Measurements from ENCODE around the gene DNAJC7.

Gene DNAJC7

DNA sequence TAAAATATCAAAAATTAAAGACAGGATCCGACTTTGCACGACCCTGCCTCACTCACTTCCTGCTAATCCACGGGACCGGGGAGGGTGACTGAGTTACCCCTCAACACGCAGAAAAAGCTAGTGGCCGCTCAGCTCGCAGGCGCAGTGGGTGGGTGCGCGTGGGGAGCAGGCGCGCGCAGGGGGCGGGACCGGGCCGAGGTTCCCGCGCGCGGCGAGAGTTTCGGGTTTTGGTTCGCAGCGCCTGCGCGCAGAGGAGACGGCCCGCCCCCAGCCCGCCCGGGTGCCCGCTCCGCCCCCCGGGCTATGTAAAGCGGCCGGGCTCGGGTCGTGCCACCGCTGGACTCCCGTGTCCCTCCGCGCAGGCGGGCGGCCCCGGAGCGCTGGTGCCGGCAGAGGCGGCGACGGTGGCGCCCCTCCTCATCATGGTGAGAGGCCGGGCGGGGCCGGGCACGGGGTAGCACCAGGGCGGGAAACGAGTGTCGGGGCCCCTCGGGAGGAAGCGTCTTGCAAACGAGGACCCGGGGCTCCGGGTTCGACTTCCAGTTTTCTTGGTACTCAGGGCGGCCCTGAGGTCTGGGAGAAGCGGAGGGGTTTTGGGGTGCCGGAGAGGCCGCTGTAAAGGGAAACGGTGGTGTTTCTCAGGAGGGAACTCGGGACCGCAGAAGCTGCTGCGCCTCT, 50.6 kb downstream of the DNAJC7 start, which contains the start of gene CNP:
TSS of gene CNP (plus strand) at position 333 of the 678 bp plus-strand sequence. CDS start at position 423, 90 bp downstream.
- TF ChIP-seq ZC3H10 (CRISPR knock-in tag; IDR thresholded peaks at IDR 0.05) = 0 out of 2 replicates have a peak, but pooled peaks have one; percentile 7
- TF ChIP-seq ISL1 (CRISPR knock-in tag; IDR thresholded peaks at IDR 0.05) = no peak
- 0 out of 2 replicates have a peak, but pooled peaks have one; percentile 5 for TF ChIP-seq GLIS3 (CRISPR knock-in tag; IDR thresholded peaks at IDR 0.05)
- TF ChIP-seq, protein P1, sequence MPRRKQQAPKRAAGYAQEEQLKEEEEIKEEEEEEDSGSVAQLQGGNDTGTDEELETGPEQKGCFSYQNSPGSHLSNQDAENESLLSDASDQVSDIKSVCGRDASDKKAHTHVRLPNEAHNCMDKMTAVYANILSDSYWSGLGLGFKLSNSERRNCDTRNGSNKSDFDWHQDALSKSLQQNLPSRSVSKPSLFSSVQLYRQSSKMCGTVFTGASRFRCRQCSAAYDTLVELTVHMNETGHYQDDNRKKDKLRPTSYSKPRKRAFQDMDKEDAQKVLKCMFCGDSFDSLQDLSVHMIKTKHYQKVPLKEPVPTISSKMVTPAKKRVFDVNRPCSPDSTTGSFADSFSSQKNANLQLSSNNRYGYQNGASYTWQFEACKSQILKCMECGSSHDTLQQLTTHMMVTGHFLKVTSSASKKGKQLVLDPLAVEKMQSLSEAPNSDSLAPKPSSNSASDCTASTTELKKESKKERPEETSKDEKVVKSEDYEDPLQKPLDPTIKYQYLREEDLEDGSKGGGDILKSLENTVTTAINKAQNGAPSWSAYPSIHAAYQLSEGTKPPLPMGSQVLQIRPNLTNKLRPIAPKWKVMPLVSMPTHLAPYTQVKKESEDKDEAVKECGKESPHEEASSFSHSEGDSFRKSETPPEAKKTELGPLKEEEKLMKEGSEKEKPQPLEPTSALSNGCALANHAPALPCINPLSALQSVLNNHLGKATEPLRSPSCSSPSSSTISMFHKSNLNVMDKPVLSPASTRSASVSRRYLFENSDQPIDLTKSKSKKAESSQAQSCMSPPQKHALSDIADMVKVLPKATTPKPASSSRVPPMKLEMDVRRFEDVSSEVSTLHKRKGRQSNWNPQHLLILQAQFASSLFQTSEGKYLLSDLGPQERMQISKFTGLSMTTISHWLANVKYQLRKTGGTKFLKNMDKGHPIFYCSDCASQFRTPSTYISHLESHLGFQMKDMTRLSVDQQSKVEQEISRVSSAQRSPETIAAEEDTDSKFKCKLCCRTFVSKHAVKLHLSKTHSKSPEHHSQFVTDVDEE (CRISPR knock-in tag; IDR thresholded peaks at IDR 0.05) = no peak; the same call in 1 of the 2 replicates
- TF ChIP-seq, protein P2, sequence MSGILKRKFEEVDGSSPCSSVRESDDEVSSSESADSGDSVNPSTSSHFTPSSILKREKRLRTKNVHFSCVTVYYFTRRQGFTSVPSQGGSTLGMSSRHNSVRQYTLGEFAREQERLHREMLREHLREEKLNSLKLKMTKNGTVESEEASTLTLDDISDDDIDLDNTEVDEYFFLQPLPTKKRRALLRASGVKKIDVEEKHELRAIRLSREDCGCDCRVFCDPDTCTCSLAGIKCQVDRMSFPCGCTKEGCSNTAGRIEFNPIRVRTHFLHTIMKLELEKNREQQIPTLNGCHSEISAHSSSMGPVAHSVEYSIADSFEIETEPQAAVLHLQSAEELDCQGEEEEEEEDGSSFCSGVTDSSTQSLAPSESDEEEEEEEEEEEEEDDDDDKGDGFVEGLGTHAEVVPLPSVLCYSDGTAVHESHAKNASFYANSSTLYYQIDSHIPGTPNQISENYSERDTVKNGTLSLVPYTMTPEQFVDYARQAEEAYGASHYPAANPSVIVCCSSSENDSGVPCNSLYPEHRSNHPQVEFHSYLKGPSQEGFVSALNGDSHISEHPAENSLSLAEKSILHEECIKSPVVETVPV (CRISPR knock-in tag; IDR thresholded peaks at IDR 0.05) = no peak
- TF ChIP-seq ZNF565 (CRISPR knock-in tag; conservative IDR thresholded peaks at IDR 0.05; ENCODE audit: low read depth) = no peak
- TF ChIP-seq PPARA (CRISPR knock-in tag; IDR thresholded peaks at IDR 0.05; ENCODE audit: borderline replicate concordance) = no peak
- ATAC-seq = peak; percentile 84

DNA sequence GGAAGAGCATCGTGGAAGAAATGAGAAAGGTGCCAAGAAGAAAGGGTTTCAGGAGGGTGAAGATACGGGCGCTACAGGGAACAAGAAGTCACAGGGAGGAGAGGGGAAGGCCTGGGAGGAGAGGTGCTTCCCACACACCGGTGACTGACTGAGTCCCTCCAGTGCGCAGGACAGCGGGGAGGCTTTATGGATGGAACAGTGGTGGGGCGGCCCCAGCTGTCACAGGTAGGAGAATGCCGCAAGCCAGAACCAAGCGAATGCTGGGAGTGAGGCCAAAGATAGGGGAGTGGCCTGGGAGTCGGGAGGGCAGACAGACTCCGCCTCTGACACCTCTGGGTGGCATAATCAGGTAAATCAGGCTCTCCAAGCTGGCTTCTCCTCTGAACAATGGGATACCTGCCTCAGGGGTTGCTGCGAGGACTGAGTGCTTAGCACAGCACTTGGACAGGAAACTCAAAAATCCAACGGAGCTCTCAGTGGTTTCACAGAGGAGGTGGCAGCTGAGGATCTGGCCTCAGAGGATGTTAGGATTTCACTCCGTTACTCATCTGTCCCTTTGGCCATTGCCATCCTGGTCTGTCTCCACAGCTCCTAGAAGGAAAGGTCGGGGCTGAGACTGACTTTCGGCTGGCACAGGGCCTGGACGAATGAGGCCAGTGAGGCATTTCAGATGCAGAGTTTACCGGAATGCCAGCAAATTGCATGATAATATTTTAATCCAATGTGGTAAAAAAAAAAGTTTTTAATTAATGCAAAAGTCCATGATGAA, 51.4 kb downstream of the DNAJC7 start:
- TF ChIP-seq RARB (CRISPR knock-in tag; IDR thresholded peaks at IDR 0.05) (no peak), ARNTL (CRISPR knock-in tag; IDR thresholded peaks at IDR 0.05; ENCODE audit: borderline replicate concordance, low read depth) (no peak), BACH2 (CRISPR knock-in tag; IDR thresholded peaks at IDR 0.05; ENCODE audit: borderline replicate concordance) (no peak)
- TF ChIP-seq, protein P1 (CRISPR knock-in tag; IDR thresholded peaks at IDR 0.05) = no peak
- TF ChIP-seq, protein P3, sequence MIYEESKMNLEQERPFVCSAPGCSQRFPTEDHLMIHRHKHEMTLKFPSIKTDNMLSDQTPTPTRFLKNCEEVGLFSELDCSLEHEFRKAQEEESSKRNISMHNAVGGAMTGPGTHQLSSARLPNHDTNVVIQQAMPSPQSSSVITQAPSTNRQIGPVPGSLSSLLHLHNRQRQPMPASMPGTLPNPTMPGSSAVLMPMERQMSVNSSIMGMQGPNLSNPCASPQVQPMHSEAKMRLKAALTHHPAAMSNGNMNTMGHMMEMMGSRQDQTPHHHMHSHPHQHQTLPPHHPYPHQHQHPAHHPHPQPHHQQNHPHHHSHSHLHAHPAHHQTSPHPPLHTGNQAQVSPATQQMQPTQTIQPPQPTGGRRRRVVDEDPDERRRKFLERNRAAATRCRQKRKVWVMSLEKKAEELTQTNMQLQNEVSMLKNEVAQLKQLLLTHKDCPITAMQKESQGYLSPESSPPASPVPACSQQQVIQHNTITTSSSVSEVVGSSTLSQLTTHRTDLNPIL (CRISPR knock-in tag; IDR thresholded peaks at IDR 0.05; ENCODE audit: low read depth) = no peak
- ATAC-seq = peak; percentile 20

DNA sequence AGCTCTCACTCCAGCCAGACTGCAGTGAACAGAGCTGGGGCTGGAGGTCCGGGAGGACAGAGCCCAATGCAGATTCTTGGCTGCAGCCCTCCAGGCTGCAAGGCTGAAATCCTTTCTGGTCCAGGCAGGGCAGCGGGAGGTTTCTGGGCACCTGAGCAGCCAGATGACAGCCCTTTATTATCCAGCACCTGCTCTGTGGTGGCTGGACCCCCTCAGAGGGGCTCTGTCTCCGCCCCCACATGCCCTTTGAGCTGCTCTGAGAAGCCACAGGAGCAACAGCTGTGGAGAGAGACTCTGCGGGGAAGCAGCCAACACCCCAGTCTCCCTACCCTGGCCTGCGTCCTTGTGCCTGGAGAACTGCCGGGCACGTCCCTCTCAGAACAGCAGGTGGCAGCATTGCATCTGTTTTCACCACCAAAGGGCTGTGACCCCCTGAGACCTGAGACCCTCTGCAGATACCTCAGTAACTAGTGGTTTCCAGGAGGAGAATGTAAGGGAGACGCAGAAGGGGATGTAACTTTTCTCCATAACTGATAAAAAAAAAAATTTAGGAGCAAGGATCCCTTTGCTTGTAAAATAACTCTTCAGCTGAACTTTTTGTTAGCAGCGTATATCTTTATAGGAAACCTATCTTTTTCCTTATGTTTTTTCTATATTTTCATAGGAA, 54.3 kb downstream of the DNAJC7 start:
- ATAC-seq = peak; percentile 52
- TF ChIP-seq PPARA (CRISPR knock-in tag; IDR thresholded peaks at IDR 0.05; ENCODE audit: borderline replicate concordance) (no peak), ZNF565 (CRISPR knock-in tag; conservative IDR thresholded peaks at IDR 0.05; ENCODE audit: low read depth) (no peak), ESRRG (CRISPR knock-in tag; IDR thresholded peaks at IDR 0.05) (no peak), TOX (CRISPR knock-in tag; IDR thresholded peaks at IDR 0.05; ENCODE audit: borderline replicate concordance) (no peak), SNAI2 (CRISPR knock-in tag; IDR thresholded peaks at IDR 0.05) (no peak)

DNA sequence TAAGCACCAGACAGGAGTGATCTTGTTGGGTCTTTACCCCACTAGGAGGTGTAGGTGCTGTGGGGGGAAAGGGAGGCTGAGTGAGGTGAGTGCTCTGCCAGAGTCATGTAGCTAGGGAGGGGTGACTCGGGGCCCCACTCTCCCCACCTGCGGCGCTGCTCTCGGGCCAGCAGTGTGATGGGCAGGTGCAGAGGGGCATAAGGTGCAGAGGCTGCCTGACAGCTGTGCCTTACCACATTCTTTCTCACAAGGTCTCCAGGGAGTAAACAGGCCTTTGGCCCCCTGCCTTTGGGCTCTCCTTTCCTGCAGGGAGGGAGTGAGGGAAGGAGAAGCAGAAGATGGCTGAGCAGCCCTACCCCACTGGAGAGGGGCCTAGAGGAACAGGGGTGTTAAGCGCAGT, 55.1 kb downstream of the DNAJC7 start:
- no peak for ATAC-seq
- TF ChIP-seq OSR1 (CRISPR knock-in tag; IDR thresholded peaks at IDR 0.05) (no peak), TOX (CRISPR knock-in tag; IDR thresholded peaks at IDR 0.05; ENCODE audit: borderline replicate concordance) (no peak), TCF4 (CRISPR knock-in tag; IDR thresholded peaks at IDR 0.05; ENCODE audit: borderline replicate concordance) (no peak)

Measured in SK-N-SH treated with all-trans-retinoic acid at 6 μM for 48 hours (cell line).